PC-3 (cell line): ENCODE data around the gene HOXC5.
A peak's percentile ranks its signal among the peaks of the same experiment; 100 is the strongest.

Experiments
- EZH2 ChIP-seq: fragments of 300-600 bp; sonication (generic); IDR thresholded peaks from one replicate; pipeline ENCODE4 v1.6.1; 2017; ENCODE audit warnings: antibody characterized with exemption, mild to moderate bottlenecking, low read length; ENCODE audit not compliant: unreplicated experiment
- EZH2phosphoT487 ChIP-seq: fragments of 300-600 bp; sonication (generic); IDR thresholded peaks from 2 replicates; pipeline ENCODE4 v1.6.1; 2018; ENCODE audit warnings: mild to moderate bottlenecking, antibody characterized with exemption, low read length, borderline replicate concordance
- TF ChIP-seq, protein P1 (sequence below): fragments of 300-600 bp; sonication (generic); conservative IDR thresholded peaks from 2 replicates; pipeline ENCODE4 v1.5.1; 2017; ENCODE audit warnings: antibody characterized with exemption, low read depth, mild to moderate bottlenecking, low read length

DNA sequence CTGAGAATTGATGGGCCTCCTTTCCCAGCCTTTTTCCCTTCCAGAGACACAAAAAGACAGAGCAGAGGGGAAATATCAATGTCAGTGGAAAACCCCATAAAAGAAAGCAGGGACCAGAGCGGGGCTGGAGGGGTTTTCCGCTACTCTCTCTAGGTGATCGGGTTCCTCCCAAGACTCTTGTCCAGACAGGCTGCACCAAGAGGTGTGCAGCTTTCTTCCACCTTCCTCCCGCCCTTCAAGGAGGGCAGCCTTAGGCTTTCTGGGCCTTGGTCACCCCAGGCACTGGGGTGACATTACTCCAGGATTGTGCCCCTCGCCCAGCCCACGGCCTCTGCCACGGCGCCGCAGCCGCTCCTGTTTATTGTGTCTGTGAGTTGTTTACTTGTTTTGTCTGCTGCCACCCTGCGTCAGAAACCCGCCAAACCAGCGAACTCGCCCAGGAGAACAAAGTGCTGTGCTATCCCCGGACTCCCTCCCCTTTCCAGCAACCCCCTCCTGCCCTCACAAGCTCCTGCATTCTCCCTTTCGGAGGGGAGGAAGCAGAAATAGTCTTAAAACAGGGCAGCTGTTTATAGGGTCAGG is 11.3 kb upstream of the HOXC5 start:
- TF ChIP-seq, protein P1, sequence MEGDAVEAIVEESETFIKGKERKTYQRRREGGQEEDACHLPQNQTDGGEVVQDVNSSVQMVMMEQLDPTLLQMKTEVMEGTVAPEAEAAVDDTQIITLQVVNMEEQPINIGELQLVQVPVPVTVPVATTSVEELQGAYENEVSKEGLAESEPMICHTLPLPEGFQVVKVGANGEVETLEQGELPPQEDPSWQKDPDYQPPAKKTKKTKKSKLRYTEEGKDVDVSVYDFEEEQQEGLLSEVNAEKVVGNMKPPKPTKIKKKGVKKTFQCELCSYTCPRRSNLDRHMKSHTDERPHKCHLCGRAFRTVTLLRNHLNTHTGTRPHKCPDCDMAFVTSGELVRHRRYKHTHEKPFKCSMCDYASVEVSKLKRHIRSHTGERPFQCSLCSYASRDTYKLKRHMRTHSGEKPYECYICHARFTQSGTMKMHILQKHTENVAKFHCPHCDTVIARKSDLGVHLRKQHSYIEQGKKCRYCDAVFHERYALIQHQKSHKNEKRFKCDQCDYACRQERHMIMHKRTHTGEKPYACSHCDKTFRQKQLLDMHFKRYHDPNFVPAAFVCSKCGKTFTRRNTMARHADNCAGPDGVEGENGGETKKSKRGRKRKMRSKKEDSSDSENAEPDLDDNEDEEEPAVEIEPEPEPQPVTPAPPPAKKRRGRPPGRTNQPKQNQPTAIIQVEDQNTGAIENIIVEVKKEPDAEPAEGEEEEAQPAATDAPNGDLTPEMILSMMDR = peak; percentile 25; the same call in 1 of the 2 replicates
- TF ChIP-seq EZH2 (no peak), EZH2phosphoT487 (no peak)
